K562 (cell line): ENCODE results near the gene MGRN1. TPM values are rescaled to one million over a fixed set of nuclear protein-coding genes. Genes with fewer than 3 reads are reported as not detected.

Source experiments
- AFF1 ChIP-seq, 2 experiments: fragments of 450-650 bp; IDR thresholded peaks; 2 replicates each; pipeline ENCODE4 v1.6.1; 2018; ENCODE audit warnings: mild to moderate bottlenecking in 2 of 2, low read depth in 1 of 2; ENCODE audit not compliant: partially characterized antibody in 2 of 2
- CHD4 ChIP-seq: fragments of 200-600 bp; sonication (generic); IDR thresholded peaks from 3 replicates; pipeline ENCODE4 v1.6.1; 2012; ENCODE audit warnings: low read depth, mild to moderate bottlenecking, mixed read lengths, low read length, inconsistent platforms; ENCODE audit not compliant: insufficient read depth, insufficient replicate concordance, poor library complexity, severe bottlenecking
- NFRKB ChIP-seq: fragments of 450-650 bp; IDR thresholded peaks from 2 replicates; pipeline ENCODE4 v1.6.1; 2016; ENCODE audit warnings: low read depth
- PHTF2 ChIP-seq: fragments of 250-450 bp; sonication (Bioruptor Pico); IDR thresholded peaks from 2 replicates; pipeline ENCODE4 v1.5.0; 2021; ENCODE audit warnings: mild to moderate bottlenecking
- SMARCC2 ChIP-seq: fragments of 450-650 bp; IDR thresholded peaks from 2 replicates; pipeline ENCODE4 v1.6.1; 2017; ENCODE audit warnings: antibody characterized with exemption, moderate library complexity, mild to moderate bottlenecking, low read depth
- SRSF7 ChIP-seq: fragments of 200-400 bp; formaldehyde crosslinking; optimal IDR thresholded peaks from 2 replicates; pipeline ENCODE3; 2017; ENCODE audit warnings: mild to moderate bottlenecking, low read depth, low read length
- YY1 ChIP-seq, 3 experiments: IDR thresholded peaks; 2 replicates each; pipeline ENCODE4 v1.6.1; 2011; ENCODE audit warnings: low read length in 2 of 3, mild to moderate bottlenecking in 2 of 3, moderate library complexity in 2 of 3, borderline replicate concordance in 1 of 3, control low read depth in 1 of 3, low read depth in 1 of 3; ENCODE audit not compliant: insufficient read depth in 3 of 3, insufficient replicate concordance in 2 of 3, control insufficient read depth in 1 of 3, insufficient read length in 1 of 3; ENCODE audit errors: extremely low read depth in 1 of 3
- ZBTB34 ChIP-seq: fragments of 250-450 bp; sonication (Bioruptor Pico); IDR thresholded peaks from 2 replicates; pipeline ENCODE4 v1.8.0; 2021; ENCODE audit warnings: mild to moderate bottlenecking, moderate library complexity
- ZFP36 ChIP-seq: fragments of 150-350 bp; IDR thresholded peaks from 2 replicates; pipeline ENCODE4 v1.6.1; 2018; ENCODE audit warnings: low read length, low read depth; ENCODE audit not compliant: partially characterized antibody
- ZNF668 ChIP-seq: fragments of 250-450 bp; sonication (Bioruptor Pico); IDR thresholded peaks from 2 replicates; pipeline ENCODE4 v1.8.0; 2022; ENCODE audit warnings: mild to moderate bottlenecking, inconsistent platforms
- polyA plus RNA-seq, 8 experiments: library from polyadenylated mRNA; depleted of rRNA in 4 of 8; stranded (reverse) in 5 of 8; unstranded in 3 of 8; fragments of >200 nt; fragmentation: Nextera tagmentation in 2 of 8; fragmentation: Illumina TruSeq in 1 of 8; extraction: Ambion mirVana in 2 of 8; extraction: Trizol in 1 of 8; gene quantifications; 2 replicates each; pipeline versions ENCODE4 v1.2.1 to v1.2.3, GENCODE V29; 2011 to 2014; ENCODE audit warnings: inconsistent platforms in 1 of 8, missing spikeins in 1 of 8
- total RNA-seq, 7 experiments: library from RNA; depleted of rRNA in 6 of 7; stranded (reverse); fragments of >200 nt in 6 of 7; fragmentation: Illumina TruSeq in 2 of 7; extraction: Trizol in 2 of 7; gene quantifications; 2 replicates each; pipeline versions ENCODE4 v1.2.1 to v1.2.3, GENCODE V29; 2011 to 2021; ENCODE audit warnings: low replicate concordance in 1 of 7
- TF ChIP-seq, protein P1 (sequence below): IDR thresholded peaks from 3 replicates; pipeline ENCODE4 v1.6.1; 2011; ENCODE audit warnings: borderline replicate concordance, mild to moderate bottlenecking, moderate library complexity; ENCODE audit not compliant: insufficient read length; ENCODE audit errors: extremely low read depth
- TF ChIP-seq, protein P2 (sequence below), 2 experiments: IDR thresholded peaks in 1 of 2; conservative IDR thresholded peaks in 1 of 2; 2 replicates each; pipeline ENCODE4 v1.6.1; 2016; ENCODE audit warnings: low read depth in 2 of 2, mild to moderate bottlenecking in 1 of 2, missing compliant biosample characterization in 1 of 2, missing genetic modification characterization in 1 of 2, moderate library complexity in 1 of 2

The MGRN1 gene
- total and polyA plus RNA-seq, 9 of the 15 experiments (the other 6 are each of a cell fraction or from before 2014, with no cell fraction given): 0.15 to 37.9 (median 6.0) TPM

DNA sequence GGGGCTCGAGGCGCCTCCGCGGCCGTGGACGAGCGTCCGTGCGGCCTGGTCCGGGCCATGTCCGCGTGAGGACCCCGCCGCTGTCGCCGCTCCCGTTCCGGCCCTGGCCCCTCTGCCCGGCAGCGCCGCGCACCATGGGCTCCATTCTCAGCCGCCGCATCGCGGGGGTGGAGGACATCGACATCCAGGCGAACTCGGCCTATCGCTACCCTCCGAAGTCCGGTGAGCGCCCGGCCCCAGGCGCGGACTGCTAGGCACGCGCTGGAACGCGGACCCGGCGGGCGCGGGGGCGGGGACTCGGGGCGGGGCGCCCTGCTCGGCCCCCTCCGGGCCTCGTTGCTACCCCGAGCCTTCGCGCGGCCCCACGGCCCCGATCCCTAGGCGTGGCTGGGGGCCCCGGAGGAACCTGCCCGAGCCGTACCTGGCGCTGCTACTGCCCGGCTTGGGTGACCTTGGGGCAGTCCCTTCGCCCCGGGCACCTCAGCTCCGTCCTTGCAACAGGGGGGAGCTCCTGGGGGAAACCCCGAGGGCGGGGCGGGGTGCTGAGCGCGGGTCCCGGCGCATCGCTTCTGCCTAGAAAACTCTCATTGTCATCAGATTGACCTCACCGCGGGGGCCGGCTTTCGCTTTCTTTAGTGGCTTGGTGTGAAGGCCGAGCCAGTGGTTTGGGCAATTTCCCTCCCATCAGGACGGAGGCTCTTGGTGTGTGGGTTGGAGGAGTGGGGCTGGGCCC lies 367 bp downstream of the MGRN1 start (continued):
- TF ChIP-seq SRSF7 (no peak), CHD4 (no peak), SMARCC2 (no peak), PHTF2 (CRISPR knock-in tag) (no peak), NFRKB (no peak), ZFP36 (no peak), ZNF668 (CRISPR knock-in tag) (no peak), AFF1 (IDR thresholded peaks at IDR 0.05; ENCODE audit: low read depth in 1 of 2, partially characterized antibody in 2 of 2) (no peak), ZBTB34 (CRISPR knock-in tag) (no peak), YY1 (IDR thresholded peaks at IDR 0.05; ENCODE audit: borderline replicate concordance in 1 of 3, control insufficient read depth in 1 of 3, extremely low read depth in 1 of 3, insufficient read depth in 3 of 3, insufficient read length in 1 of 3, insufficient replicate concordance in 2 of 3, low read depth in 1 of 3, low read length in 2 of 3) (peak in 2 of 3 experiments; percentile 50 to 69)
- TF ChIP-seq, protein P1, sequence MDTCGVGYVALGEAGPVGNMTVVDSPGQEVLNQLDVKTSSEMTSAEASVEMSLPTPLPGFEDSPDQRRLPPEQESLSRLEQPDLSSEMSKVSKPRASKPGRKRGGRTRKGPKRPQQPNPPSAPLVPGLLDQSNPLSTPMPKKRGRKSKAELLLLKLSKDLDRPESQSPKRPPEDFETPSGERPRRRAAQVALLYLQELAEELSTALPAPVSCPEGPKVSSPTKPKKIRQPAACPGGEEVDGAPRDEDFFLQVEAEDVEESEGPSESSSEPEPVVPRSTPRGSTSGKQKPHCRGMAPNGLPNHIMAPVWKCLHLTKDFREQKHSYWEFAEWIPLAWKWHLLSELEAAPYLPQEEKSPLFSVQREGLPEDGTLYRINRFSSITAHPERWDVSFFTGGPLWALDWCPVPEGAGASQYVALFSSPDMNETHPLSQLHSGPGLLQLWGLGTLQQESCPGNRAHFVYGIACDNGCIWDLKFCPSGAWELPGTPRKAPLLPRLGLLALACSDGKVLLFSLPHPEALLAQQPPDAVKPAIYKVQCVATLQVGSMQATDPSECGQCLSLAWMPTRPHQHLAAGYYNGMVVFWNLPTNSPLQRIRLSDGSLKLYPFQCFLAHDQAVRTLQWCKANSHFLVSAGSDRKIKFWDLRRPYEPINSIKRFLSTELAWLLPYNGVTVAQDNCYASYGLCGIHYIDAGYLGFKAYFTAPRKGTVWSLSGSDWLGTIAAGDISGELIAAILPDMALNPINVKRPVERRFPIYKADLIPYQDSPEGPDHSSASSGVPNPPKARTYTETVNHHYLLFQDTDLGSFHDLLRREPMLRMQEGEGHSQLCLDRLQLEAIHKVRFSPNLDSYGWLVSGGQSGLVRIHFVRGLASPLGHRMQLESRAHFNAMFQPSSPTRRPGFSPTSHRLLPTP: no peak
- TF ChIP-seq, protein P2, sequence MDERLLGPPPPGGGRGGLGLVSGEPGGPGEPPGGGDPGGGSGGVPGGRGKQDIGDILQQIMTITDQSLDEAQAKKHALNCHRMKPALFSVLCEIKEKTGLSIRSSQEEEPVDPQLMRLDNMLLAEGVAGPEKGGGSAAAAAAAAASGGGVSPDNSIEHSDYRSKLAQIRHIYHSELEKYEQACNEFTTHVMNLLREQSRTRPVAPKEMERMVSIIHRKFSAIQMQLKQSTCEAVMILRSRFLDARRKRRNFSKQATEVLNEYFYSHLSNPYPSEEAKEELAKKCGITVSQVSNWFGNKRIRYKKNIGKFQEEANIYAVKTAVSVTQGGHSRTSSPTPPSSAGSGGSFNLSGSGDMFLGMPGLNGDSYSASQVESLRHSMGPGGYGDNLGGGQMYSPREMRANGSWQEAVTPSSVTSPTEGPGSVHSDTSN (CRISPR knock-in tag; IDR thresholded peaks at IDR 0.05; ENCODE audit: low read depth): no peak
- TF ChIP-seq, protein P2 (tag; conservative IDR thresholded peaks at IDR 0.05; ENCODE audit: low read depth): no peak
